Neural cell (in vitro differentiated cells): ENCODE results near the gene TXLNB.

Experiments
- EP300 ChIP-seq: fragments of 450-650 bp; conservative IDR thresholded peaks from 2 replicates; pipeline ENCODE4 v1.6.1; 2014; ENCODE audit warnings: antibody characterized with exemption, mild to moderate bottlenecking, moderate library complexity; ENCODE audit not compliant: poor library complexity, severe bottlenecking
- EZH2 ChIP-seq: fragments of 200-600, 300-800 bp; shearing (Covaris generic), sonication (generic); IDR thresholded peaks from 2 replicates; pipeline ENCODE4 v1.6.1; 2014; ENCODE audit warnings: antibody characterized with exemption, low read length, borderline replicate concordance, mild to moderate bottlenecking; ENCODE audit not compliant: insufficient read depth, poor library complexity, severe bottlenecking
- POLR2AphosphoS5 ChIP-seq: IDR thresholded peaks from 2 replicates; pipeline ENCODE4 v1.6.1; 2012
- RAD21 ChIP-seq: fragments of 450-650 bp; conservative IDR thresholded peaks from 2 replicates; pipeline ENCODE4 v1.6.1; 2014; ENCODE audit warnings: antibody characterized with exemption, mild to moderate bottlenecking, moderate library complexity
- TAF1 ChIP-seq: IDR thresholded peaks from 2 replicates; pipeline ENCODE4 v1.6.1; 2012; ENCODE audit warnings: low read depth
- TF ChIP-seq, protein P1 (sequence below): fragments of 450-650 bp; IDR thresholded peaks from 2 replicates; pipeline ENCODE4 v1.5.1; 2014; ENCODE audit warnings: antibody characterized with exemption, mild to moderate bottlenecking, moderate library complexity; ENCODE audit not compliant: poor library complexity, severe bottlenecking
- TF ChIP-seq, protein P2 (sequence below): IDR thresholded peaks from 2 replicates; pipeline ENCODE4 v1.6.1; 2012; ENCODE audit warnings: borderline replicate concordance

- no peak for TF ChIP-seq EZH2
- TF ChIP-seq TAF1 = no peak
- TF ChIP-seq, protein P1, sequence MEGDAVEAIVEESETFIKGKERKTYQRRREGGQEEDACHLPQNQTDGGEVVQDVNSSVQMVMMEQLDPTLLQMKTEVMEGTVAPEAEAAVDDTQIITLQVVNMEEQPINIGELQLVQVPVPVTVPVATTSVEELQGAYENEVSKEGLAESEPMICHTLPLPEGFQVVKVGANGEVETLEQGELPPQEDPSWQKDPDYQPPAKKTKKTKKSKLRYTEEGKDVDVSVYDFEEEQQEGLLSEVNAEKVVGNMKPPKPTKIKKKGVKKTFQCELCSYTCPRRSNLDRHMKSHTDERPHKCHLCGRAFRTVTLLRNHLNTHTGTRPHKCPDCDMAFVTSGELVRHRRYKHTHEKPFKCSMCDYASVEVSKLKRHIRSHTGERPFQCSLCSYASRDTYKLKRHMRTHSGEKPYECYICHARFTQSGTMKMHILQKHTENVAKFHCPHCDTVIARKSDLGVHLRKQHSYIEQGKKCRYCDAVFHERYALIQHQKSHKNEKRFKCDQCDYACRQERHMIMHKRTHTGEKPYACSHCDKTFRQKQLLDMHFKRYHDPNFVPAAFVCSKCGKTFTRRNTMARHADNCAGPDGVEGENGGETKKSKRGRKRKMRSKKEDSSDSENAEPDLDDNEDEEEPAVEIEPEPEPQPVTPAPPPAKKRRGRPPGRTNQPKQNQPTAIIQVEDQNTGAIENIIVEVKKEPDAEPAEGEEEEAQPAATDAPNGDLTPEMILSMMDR = no peak
- no peak for TF ChIP-seq POLR2AphosphoS5
- TF ChIP-seq, protein P2, sequence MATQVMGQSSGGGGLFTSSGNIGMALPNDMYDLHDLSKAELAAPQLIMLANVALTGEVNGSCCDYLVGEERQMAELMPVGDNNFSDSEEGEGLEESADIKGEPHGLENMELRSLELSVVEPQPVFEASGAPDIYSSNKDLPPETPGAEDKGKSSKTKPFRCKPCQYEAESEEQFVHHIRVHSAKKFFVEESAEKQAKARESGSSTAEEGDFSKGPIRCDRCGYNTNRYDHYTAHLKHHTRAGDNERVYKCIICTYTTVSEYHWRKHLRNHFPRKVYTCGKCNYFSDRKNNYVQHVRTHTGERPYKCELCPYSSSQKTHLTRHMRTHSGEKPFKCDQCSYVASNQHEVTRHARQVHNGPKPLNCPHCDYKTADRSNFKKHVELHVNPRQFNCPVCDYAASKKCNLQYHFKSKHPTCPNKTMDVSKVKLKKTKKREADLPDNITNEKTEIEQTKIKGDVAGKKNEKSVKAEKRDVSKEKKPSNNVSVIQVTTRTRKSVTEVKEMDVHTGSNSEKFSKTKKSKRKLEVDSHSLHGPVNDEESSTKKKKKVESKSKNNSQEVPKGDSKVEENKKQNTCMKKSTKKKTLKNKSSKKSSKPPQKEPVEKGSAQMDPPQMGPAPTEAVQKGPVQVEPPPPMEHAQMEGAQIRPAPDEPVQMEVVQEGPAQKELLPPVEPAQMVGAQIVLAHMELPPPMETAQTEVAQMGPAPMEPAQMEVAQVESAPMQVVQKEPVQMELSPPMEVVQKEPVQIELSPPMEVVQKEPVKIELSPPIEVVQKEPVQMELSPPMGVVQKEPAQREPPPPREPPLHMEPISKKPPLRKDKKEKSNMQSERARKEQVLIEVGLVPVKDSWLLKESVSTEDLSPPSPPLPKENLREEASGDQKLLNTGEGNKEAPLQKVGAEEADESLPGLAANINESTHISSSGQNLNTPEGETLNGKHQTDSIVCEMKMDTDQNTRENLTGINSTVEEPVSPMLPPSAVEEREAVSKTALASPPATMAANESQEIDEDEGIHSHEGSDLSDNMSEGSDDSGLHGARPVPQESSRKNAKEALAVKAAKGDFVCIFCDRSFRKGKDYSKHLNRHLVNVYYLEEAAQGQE = no peak
- TF ChIP-seq EP300 = no peak
- no peak for TF ChIP-seq RAD21
These were observed 16.3 kb downstream of the TXLNB start for GRCh38 chr6:139275279-139276055.
